ENCODE results near the gene OPCML. TPM values are rescaled to one million over a fixed set of nuclear protein-coding genes. Genes with fewer than 3 reads are reported as not detected.

OPCML gene
- total RNA-seq, 1 experiment from 2014 or later: 0.13 TPM

DNA sequence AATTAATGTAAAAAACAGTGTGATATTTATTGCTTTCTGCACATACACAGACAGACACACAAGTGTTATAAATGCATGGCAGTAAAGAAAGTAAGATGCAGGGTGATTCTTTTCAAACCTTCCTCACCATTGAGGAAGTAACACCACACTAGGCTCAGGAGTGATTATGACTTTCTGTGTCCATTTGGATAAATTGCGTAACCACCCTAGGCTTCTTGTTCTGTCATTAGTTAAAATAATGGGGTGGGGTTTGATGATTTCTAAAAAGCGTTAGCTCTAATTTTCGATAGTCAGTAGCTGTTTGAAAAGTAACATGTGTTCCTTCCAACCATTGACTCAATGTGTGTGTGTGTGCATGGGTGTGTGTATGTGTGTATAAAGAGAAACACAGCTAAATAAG lies 1081.7 kb downstream of the OPCML start:
- Histone ChIP-seq H3K27me3 (replicated peaks; ENCODE audit: insufficient read depth, low read depth, low read length, poor library complexity) (peaks cover 7% of the 10 kb centered on the region), H3K4me3 (ENCODE audit: low read depth, low read length, poor library complexity, severe bottlenecking) (no peak overlapping the region), H3K36me3 (ENCODE audit: insufficient read depth, low read length, poor library complexity, severe bottlenecking) (no peaks in the 10 kb centered on the region), H3K9me3 (ENCODE audit: low read depth, low read length, poor library complexity, severe bottlenecking) (peaks cover 13% of the 10 kb centered on the region), H3K27ac (ENCODE audit: low read depth, low read length, poor library complexity, severe bottlenecking) (no peak overlapping the region), H3K4me1 (ENCODE audit: insufficient read depth, low read length, poor library complexity, severe bottlenecking) (no peaks in the 10 kb centered on the region)
- BruUV-seq (replicated peaks): no TSS peak
- POLR2A ChIA-PET (ENCODE audit: low non-redundant PET): no interaction called here
- TF ChIP-seq EZH2 (IDR thresholded peaks at IDR 0.05; ENCODE audit: borderline replicate concordance, low read depth, low read length, poor library complexity, severe bottlenecking): no peak
- TF ChIP-seq, protein P1, sequence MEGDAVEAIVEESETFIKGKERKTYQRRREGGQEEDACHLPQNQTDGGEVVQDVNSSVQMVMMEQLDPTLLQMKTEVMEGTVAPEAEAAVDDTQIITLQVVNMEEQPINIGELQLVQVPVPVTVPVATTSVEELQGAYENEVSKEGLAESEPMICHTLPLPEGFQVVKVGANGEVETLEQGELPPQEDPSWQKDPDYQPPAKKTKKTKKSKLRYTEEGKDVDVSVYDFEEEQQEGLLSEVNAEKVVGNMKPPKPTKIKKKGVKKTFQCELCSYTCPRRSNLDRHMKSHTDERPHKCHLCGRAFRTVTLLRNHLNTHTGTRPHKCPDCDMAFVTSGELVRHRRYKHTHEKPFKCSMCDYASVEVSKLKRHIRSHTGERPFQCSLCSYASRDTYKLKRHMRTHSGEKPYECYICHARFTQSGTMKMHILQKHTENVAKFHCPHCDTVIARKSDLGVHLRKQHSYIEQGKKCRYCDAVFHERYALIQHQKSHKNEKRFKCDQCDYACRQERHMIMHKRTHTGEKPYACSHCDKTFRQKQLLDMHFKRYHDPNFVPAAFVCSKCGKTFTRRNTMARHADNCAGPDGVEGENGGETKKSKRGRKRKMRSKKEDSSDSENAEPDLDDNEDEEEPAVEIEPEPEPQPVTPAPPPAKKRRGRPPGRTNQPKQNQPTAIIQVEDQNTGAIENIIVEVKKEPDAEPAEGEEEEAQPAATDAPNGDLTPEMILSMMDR (conservative IDR thresholded peaks at IDR 0.05; ENCODE audit: low read depth, low read length): no peak
- DNase-seq (ENCODE audit: low spot score): no peak
- intact Hi-C loops (cut with micrococcal nuclease; ENCODE audit: unreplicated experiment): no loop called here
- CTCF ChIA-PET: no interaction called here

DNA sequence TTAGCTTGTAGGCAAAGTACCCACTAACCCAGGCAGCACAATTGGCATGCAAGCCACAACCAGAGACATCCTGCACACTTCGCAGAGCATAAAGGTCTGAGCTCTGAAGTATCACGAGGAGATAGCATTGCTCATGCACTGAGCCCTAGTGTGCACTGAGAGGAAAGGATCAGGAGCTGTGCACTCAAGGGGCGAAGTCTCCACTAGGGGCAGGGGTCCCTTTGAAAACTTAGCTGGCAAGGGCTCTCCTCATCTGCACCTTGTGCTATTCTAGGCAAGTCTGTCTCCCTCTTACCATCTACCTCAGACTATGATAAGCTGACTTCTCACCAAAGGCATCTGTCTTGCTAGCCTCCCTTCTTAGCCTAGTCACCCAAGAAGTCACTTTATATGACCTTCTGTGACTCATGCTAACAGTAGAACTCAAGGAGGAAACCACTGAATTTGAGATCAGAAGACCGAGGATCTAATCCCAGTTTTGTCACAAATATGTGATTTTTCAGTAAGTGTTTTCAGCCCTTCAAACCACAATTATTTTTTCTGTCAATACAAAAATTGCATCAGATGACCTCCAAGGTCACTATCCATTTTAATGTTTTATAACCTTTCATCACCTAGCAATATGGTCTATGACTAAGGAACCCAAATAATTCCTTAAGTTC lies 1083.8 kb downstream of the OPCML start:
- peaks cover 9% of the 10 kb centered on the region for H3K27me3 ChIP-seq (replicated peaks; ENCODE audit: insufficient read depth, low read depth, low read length, poor library complexity)
- no peaks in the 10 kb centered on the region for H3K4me1 ChIP-seq (ENCODE audit: insufficient read depth, low read length, poor library complexity, severe bottlenecking)
- DNase-seq (ENCODE audit: low spot score): no peak
- H3K27ac ChIP-seq (ENCODE audit: low read depth, low read length, poor library complexity, severe bottlenecking): no peak overlapping the region
- TF ChIP-seq EZH2 (IDR thresholded peaks at IDR 0.05; ENCODE audit: borderline replicate concordance, low read depth, low read length, poor library complexity, severe bottlenecking): no peak
- no TSS peak for BruUV-seq (replicated peaks)
- CTCF ChIA-PET: no interaction called here
- no peak overlapping the region for H3K4me3 ChIP-seq (ENCODE audit: low read depth, low read length, poor library complexity, severe bottlenecking)
- POLR2A ChIA-PET (ENCODE audit: low non-redundant PET): no interaction called here
- intact Hi-C loops (cut with micrococcal nuclease; ENCODE audit: unreplicated experiment): no loop called here
- H3K9me3 ChIP-seq (ENCODE audit: low read depth, low read length, poor library complexity, severe bottlenecking): peaks cover 13% of the 10 kb centered on the region
- H3K36me3 ChIP-seq (ENCODE audit: insufficient read depth, low read length, poor library complexity, severe bottlenecking): no peaks in the 10 kb centered on the region

DNA sequence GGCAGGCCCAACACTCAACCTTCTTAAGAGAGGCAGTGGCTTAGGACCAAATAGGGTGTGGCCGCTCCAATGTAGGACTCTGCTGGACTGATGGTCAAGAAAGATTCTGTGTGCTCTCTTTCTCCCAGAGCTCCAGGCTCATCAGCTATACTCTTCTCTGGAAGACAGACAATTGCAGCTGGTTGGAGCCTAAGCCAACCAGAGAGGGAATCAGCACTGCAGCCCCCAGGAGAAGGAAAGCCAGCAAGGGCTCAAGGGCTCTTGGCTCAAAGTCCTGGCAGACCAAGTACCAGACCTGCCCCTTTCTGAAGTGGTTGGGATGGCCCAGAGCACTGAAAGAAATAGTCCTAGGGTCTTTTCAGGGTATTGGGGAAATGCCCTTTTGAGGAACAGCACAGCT lies 1084.5 kb downstream of the OPCML start:
- no TSS peak for BruUV-seq (replicated peaks)
- TF ChIP-seq, protein P1 (conservative IDR thresholded peaks at IDR 0.05; ENCODE audit: low read depth, low read length): no peak
- TF ChIP-seq EZH2 (IDR thresholded peaks at IDR 0.05; ENCODE audit: borderline replicate concordance, low read depth, low read length, poor library complexity, severe bottlenecking): no peak
- POLR2A ChIA-PET (ENCODE audit: low non-redundant PET): no interaction called here
- Histone ChIP-seq H3K4me1 (ENCODE audit: insufficient read depth, low read length, poor library complexity, severe bottlenecking) (no peaks in the 10 kb centered on the region), H3K36me3 (ENCODE audit: insufficient read depth, low read length, poor library complexity, severe bottlenecking) (no peaks in the 10 kb centered on the region), H3K4me3 (ENCODE audit: low read depth, low read length, poor library complexity, severe bottlenecking) (no peak overlapping the region), H3K27me3 (replicated peaks; ENCODE audit: insufficient read depth, low read depth, low read length, poor library complexity) (peaks cover 9% of the 10 kb centered on the region), H3K27ac (ENCODE audit: low read depth, low read length, poor library complexity, severe bottlenecking) (no peak overlapping the region), H3K9me3 (ENCODE audit: low read depth, low read length, poor library complexity, severe bottlenecking) (peaks cover 13% of the 10 kb centered on the region)
- DNase-seq (ENCODE audit: low spot score): no peak
- CTCF ChIA-PET: no interaction called here
- intact Hi-C loops (cut with micrococcal nuclease; ENCODE audit: unreplicated experiment): no loop called here

DNA sequence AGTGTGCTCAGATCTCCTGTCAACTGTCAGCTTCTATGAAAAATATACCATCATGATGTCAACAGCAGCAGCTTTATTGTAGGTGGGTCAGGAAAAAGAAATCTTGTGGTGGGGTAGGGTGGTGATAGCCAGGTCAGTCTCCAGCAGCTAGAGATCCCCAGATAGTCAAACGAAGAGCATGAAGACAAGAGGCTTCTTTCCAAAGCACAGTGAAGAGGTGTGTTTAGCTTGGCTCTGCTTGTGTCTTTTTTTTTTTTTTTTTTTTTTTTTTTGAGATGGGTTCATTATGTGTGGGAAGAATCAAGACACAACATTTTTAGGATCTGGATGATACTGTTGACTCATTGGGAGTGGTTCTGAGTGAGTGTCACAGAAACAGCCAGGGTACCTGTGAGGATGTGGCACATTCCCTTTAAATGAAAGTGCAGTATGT lies 1086.4 kb downstream of the OPCML start:
- Histone ChIP-seq H3K27ac (ENCODE audit: low read depth, low read length, poor library complexity, severe bottlenecking) (no peak overlapping the region), H3K4me1 (ENCODE audit: insufficient read depth, low read length, poor library complexity, severe bottlenecking) (no peaks in the 10 kb centered on the region), H3K36me3 (ENCODE audit: insufficient read depth, low read length, poor library complexity, severe bottlenecking) (no peaks in the 10 kb centered on the region), H3K4me3 (ENCODE audit: low read depth, low read length, poor library complexity, severe bottlenecking) (no peak overlapping the region), H3K9me3 (ENCODE audit: low read depth, low read length, poor library complexity, severe bottlenecking) (peaks cover 10% of the 10 kb centered on the region), H3K27me3 (replicated peaks; ENCODE audit: insufficient read depth, low read depth, low read length, poor library complexity) (peaks cover 17% of the 10 kb centered on the region)
- no peak for TF ChIP-seq EZH2 (IDR thresholded peaks at IDR 0.05; ENCODE audit: borderline replicate concordance, low read depth, low read length, poor library complexity, severe bottlenecking)
- TF ChIP-seq, protein P1 (conservative IDR thresholded peaks at IDR 0.05; ENCODE audit: low read depth, low read length): no peak
- ChIA-PET POLR2A (ENCODE audit: low non-redundant PET) (no interaction called here), CTCF (no interaction called here)
- intact Hi-C loops (cut with micrococcal nuclease; ENCODE audit: unreplicated experiment): no loop called here
- no TSS peak for BruUV-seq (replicated peaks)
- no peak for DNase-seq (ENCODE audit: low spot score)

Measured in A673 (cell line).